Measurements from ENCODE around the gene PDK3. TPM values are rescaled to one million over a fixed set of nuclear protein-coding genes. Genes with fewer than 3 reads are reported as not detected.

Gene PDK3
- polyA plus RNA-seq, 3 donors: 12.2 to 34.0 (median 32.6) TPM

- Histone ChIP-seq H3K4me3 (replicated peaks in 1 of 3; ENCODE audit: low read depth in 2 of 3, low read length in 3 of 3) (no peak overlapping the region), H3K9me3 (replicated peaks in 1 of 2; ENCODE audit: control insufficient read depth in 1 of 2, insufficient read depth in 1 of 2, low read length in 2 of 2) (no peaks in the 10 kb centered on the region), H3K9ac (ENCODE audit: insufficient read depth, low read length, poor library complexity, severe bottlenecking) (no peak overlapping the region), H3K4me2 (replicated peaks; ENCODE audit: extremely low read depth, low read length, poor library complexity, severe bottlenecking) (no peak overlapping the region), H4K20me1 (ENCODE audit: insufficient read depth, low read length) (no peaks in the 10 kb centered on the region), H3K36me3 (replicated peaks in 1 of 2; ENCODE audit: control insufficient read depth in 1 of 2, insufficient read depth in 2 of 2, low read length in 2 of 2) (no peaks in the 10 kb centered on the region), H3K79me2 (ENCODE audit: insufficient read depth, low read length) (no peaks in the 10 kb centered on the region), H3K4me1 (ENCODE audit: control insufficient read depth in 1 of 2, insufficient read depth in 2 of 2, low read length in 2 of 2) (no peaks in the 10 kb centered on the region), H3K27me3 (ENCODE audit: control insufficient read depth in 2 of 2, insufficient read depth in 2 of 2, low read length in 2 of 2) (no peaks in the 10 kb centered on the region), H2AFZ (ENCODE audit: insufficient read depth, low read depth, low read length, poor library complexity, severe bottlenecking) (no peak overlapping the region), H3K27ac (ENCODE audit: low read depth in 1 of 2, low read length in 2 of 2) (no peak overlapping the region)
- peaks cover 0 to 3% (median 0%) of the 10 kb centered on the region in 7 donors for H3K9me3 Mint-ChIP-seq
- 96% methylated on average over 12 of the region's 19 CpGs for WGBS (ENCODE audit: insufficient coverage)
- TF ChIP-seq CTCF (IDR thresholded peaks at IDR 0.05): no peak
- H3K36me3 Mint-ChIP-seq: no peaks in the 10 kb centered on the region
- intact Hi-C loops (cut with micrococcal nuclease): no loop called here
- no peak for DNase-seq
- H3K4me3 Mint-ChIP-seq: no peak overlapping the region
- H3K27me3 Mint-ChIP-seq (ENCODE audit: low read depth in 3 of 3): peaks cover 2 to 3% (median 2%) of the 10 kb centered on the region in 3 donors
- H3K27ac Mint-ChIP-seq: peak overlapping the region in 2 of 7 donors; percentile 50 to 60
- H3K4me1 Mint-ChIP-seq: no peaks in the 10 kb centered on the region
These were observed 98.4 kb downstream of the PDK3 start for GRCh38 chrX:24563291-24564010.

GRCh38 chrX:24566240-24566639 lies 101.2 kb downstream of the PDK3 start:
- H3K9ac ChIP-seq (ENCODE audit: insufficient read depth, low read length, poor library complexity, severe bottlenecking): no peak overlapping the region
- no peaks in the 10 kb centered on the region for H3K36me3 ChIP-seq (replicated peaks in 1 of 2; ENCODE audit: control insufficient read depth in 1 of 2, insufficient read depth in 2 of 2, low read length in 2 of 2)
- TF ChIP-seq CTCF (IDR thresholded peaks at IDR 0.05): no peak
- DNase-seq: no peak
- no peak overlapping the region for H3K4me2 ChIP-seq (replicated peaks; ENCODE audit: extremely low read depth, low read length, poor library complexity, severe bottlenecking)
- H4K20me1 ChIP-seq (ENCODE audit: insufficient read depth, low read length): no peaks in the 10 kb centered on the region
- H3K36me3 Mint-ChIP-seq: no peaks in the 10 kb centered on the region
- no peaks in the 10 kb centered on the region for H3K4me1 Mint-ChIP-seq
- no peaks in the 10 kb centered on the region for H3K79me2 ChIP-seq (ENCODE audit: insufficient read depth, low read length)
- H3K4me3 ChIP-seq (replicated peaks in 1 of 3; ENCODE audit: low read depth in 2 of 3, low read length in 3 of 3): no peak overlapping the region
- no peaks in the 10 kb centered on the region for H3K4me1 ChIP-seq (ENCODE audit: control insufficient read depth in 1 of 2, insufficient read depth in 2 of 2, low read length in 2 of 2)
- peaks cover 0 to 6% (median 0%) of the 10 kb centered on the region in 7 donors for H3K9me3 Mint-ChIP-seq
- no peaks in the 10 kb centered on the region for H3K9me3 ChIP-seq (replicated peaks in 1 of 2; ENCODE audit: control insufficient read depth in 1 of 2, insufficient read depth in 1 of 2, low read length in 2 of 2)
- no peak overlapping the region for H2AFZ ChIP-seq (ENCODE audit: insufficient read depth, low read depth, low read length, poor library complexity, severe bottlenecking)
- no peak overlapping the region for H3K4me3 Mint-ChIP-seq
- no peak overlapping the region for H3K27ac ChIP-seq (ENCODE audit: low read depth in 1 of 2, low read length in 2 of 2)
- peaks cover 0 to 3% (median 2%) of the 10 kb centered on the region in 3 donors for H3K27me3 Mint-ChIP-seq (ENCODE audit: low read depth in 3 of 3)
- WGBS (ENCODE audit: insufficient coverage): no CpG with 5 or more reads among the region's 3 CpGs
- intact Hi-C loops (cut with micrococcal nuclease): no loop called here
- no peaks in the 10 kb centered on the region for H3K27me3 ChIP-seq (ENCODE audit: control insufficient read depth in 2 of 2, insufficient read depth in 2 of 2, low read length in 2 of 2)
- no peak overlapping the region for H3K27ac Mint-ChIP-seq

Measured in CD14-positive monocyte (primary cell).